ENCODE measurements around the gene BRIP1. TPM values are rescaled to one million over a fixed set of nuclear protein-coding genes. Genes with fewer than 3 reads are reported as not detected.
"Not testable (repeated sequence)": the region's sequence is repeated elsewhere in the genome, so short reads cannot be mapped to it uniquely, and the experiment has no call there.

BRIP1 gene
- total RNA-seq, 1 donor from 2014 or later = 18.9 TPM

DNA sequence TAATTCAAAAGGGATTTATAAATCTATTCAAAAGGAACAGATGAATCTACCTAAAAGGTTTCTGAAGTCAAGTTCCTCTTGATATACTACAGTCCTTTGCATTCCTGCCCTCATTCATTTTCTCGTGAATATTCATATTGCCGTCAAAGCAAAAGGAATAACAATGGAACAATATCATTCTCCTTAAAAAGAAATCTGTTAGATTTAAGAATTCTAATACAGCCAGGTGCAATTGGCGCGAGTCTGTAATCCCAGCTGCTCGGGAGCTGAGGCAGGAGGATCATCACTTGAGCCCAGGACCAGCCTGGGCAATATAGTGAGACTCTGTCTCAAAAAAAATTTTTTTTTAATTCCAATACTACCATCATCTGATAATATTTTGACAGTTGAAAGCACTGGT, 130.3 kb downstream of the BRIP1 start:
- H3K9me3 Mint-ChIP-seq = no peaks in the 10 kb centered on the region
- no peak for DNase-seq (ENCODE audit: extremely low spot score, unreplicated experiment)
- no peaks in the 10 kb centered on the region for H3K4me1 Mint-ChIP-seq (ENCODE audit: unreplicated experiment)
- no peak overlapping the region for H3K27ac Mint-ChIP-seq
- TF ChIP-seq CTCF (conservative IDR thresholded peaks at IDR 0.05) = no peak
- no peaks in the 10 kb centered on the region for H3K27me3 Mint-ChIP-seq
- peaks cover 18% of the 10 kb centered on the region for H3K36me3 Mint-ChIP-seq
- no peak overlapping the region for H3K4me3 Mint-ChIP-seq

- no peaks in the 10 kb centered on the region for H3K27me3 Mint-ChIP-seq
- H3K4me3 Mint-ChIP-seq = no peak overlapping the region
- no peaks in the 10 kb centered on the region for H3K9me3 Mint-ChIP-seq
- H3K27ac Mint-ChIP-seq = no peak overlapping the region
- TF ChIP-seq CTCF (conservative IDR thresholded peaks at IDR 0.05) = no peak
- DNase-seq (ENCODE audit: extremely low spot score, unreplicated experiment) = no peak
- H3K4me1 Mint-ChIP-seq (ENCODE audit: unreplicated experiment) = no peaks in the 10 kb centered on the region
- H3K36me3 Mint-ChIP-seq = peaks cover 10% of the 10 kb centered on the region
Measured at GRCh38 chr17:61732169-61732568, 131.2 kb downstream of the BRIP1 start.

- DNase-seq (ENCODE audit: extremely low spot score, unreplicated experiment) = no peak
- H3K36me3 Mint-ChIP-seq = peaks cover 9% of the 10 kb centered on the region
- H3K27me3 Mint-ChIP-seq = no peaks in the 10 kb centered on the region
- H3K9me3 Mint-ChIP-seq = no peaks in the 10 kb centered on the region
- H3K4me3 Mint-ChIP-seq = no peak overlapping the region
- no peak overlapping the region for H3K27ac Mint-ChIP-seq
- TF ChIP-seq CTCF (conservative IDR thresholded peaks at IDR 0.05) = no peak
- H3K4me1 Mint-ChIP-seq (ENCODE audit: unreplicated experiment) = no peaks in the 10 kb centered on the region
Measured at GRCh38 chr17:61731330-61731729, 132.0 kb downstream of the BRIP1 start.

- no peak overlapping the region for H3K27ac Mint-ChIP-seq
- H3K9me3 Mint-ChIP-seq = no peaks in the 10 kb centered on the region
- no peaks in the 10 kb centered on the region for H3K4me1 Mint-ChIP-seq (ENCODE audit: unreplicated experiment)
- H3K4me3 Mint-ChIP-seq = no peak overlapping the region
- no peaks in the 10 kb centered on the region for H3K27me3 Mint-ChIP-seq
- TF ChIP-seq CTCF (conservative IDR thresholded peaks at IDR 0.05) = no peak
- peaks cover 9% of the 10 kb centered on the region for H3K36me3 Mint-ChIP-seq
- DNase-seq (ENCODE audit: extremely low spot score, unreplicated experiment) = no peak
Measured at GRCh38 chr17:61729690-61730268, 133.5 kb downstream of the BRIP1 start.

DNA sequence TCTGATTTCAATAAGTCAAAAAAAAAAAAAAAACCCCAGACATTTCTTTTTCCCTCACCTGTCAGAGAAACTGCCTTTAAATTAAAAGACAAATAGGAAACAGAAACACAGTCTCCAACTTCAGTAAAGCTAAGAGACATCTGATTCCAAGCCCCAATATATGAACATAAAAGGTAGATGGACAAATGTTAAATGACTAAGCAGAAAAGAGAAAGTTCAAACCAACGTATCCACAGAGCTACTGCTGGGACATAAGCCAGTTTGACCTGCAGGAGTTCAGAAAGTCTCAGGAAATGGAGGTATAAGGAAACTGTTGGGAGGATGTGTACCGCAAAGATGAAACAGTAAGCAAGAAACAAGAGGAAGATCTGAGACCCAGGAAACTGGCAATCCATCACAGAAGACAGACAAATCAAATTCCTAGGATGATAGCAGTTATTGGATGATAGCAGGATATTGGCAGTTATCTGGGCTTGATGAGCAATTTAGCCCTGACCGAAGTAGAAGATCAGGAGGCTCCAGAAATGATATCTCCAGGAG, 135.0 kb downstream of the BRIP1 start:
- no peak for TF ChIP-seq CTCF (conservative IDR thresholded peaks at IDR 0.05)
- peaks cover 9% of the 10 kb centered on the region for H3K36me3 Mint-ChIP-seq
- no peak overlapping the region for H3K4me3 Mint-ChIP-seq
- no peaks in the 10 kb centered on the region for H3K9me3 Mint-ChIP-seq
- no peaks in the 10 kb centered on the region for H3K4me1 Mint-ChIP-seq (ENCODE audit: unreplicated experiment)
- no peak overlapping the region for H3K27ac Mint-ChIP-seq
- no peak for DNase-seq (ENCODE audit: extremely low spot score, unreplicated experiment)
- no peaks in the 10 kb centered on the region for H3K27me3 Mint-ChIP-seq

DNA sequence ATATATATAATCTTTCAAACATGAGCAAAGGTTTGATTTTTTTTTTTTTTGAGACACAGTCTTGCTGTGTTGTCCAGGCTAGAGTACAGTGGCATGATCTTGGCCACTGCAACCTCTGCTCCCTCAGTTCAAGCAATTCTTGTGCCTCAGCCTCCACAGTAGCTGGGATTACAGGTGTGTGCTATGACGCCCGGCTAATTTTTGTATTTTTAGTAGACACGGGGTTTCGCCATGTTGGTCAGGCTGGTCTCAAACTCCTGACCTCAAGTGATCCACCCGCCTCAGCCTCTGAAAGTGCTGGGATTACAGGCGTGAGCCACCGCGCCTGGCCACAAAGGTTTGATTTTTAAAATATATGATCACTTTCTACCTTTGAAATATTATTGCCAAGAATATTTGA, 135.5 kb downstream of the BRIP1 start:
- not testable (repeated sequence) for DNase-seq (ENCODE audit: extremely low spot score, unreplicated experiment); H3K4me3 Mint-ChIP-seq; H3K27me3 Mint-ChIP-seq; H3K36me3 Mint-ChIP-seq; H3K4me1 Mint-ChIP-seq (ENCODE audit: unreplicated experiment); H3K9me3 Mint-ChIP-seq; H3K27ac Mint-ChIP-seq
